Measurements from ENCODE around the gene COL18A1.

COL18A1 gene

GRCh38 chr21:45509566-45510465 is 104.9 kb downstream of the COL18A1 start:
- DNase-seq, result no peak

DNA sequence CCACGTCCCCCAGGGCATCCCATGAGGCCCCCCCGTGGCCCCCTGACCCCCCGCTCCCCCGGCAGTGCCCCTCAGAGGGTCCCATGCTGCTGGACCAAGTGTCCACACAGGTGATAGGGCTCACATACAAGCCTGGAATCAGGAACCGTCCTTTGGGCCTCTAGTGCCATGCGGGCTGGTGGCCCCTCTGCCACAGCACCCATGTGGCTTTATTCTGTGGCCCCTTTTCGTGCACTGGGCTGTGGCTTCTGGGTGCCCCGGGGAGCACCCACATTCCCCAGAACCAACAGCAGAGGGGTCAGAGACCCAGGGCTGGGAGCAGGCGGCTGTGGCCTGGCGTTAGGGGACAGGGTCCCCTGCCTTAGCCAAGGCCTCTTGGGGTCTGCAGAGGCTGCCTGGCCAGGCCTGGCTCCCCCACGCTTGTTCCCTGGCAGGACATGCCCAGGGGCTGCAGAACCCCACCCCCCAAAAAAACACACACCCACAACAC is 105.5 kb downstream of the COL18A1 start:
- no peak for DNase-seq

DNA sequence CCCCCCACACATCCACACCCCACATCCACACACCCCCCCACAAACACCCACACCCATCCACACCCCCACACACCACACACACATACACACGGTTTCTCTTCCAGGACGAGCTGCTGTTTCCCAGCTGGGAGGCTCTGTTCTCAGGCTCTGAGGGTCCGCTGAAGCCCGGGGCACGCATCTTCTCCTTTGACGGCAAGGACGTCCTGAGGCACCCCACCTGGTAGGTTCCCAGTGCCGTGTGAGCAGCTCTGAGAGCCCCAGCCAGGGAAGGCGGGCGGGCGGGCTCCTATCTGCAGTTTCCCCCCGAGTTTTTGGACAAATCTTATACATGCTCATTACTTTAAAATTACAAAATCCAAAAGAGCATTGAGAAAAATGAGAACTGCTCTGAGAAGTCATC is 106.0 kb downstream of the COL18A1 start:
- no peak for DNase-seq

- DNase-seq, result no peak
Measured at GRCh38 chr21:45511661-45512431, 106.9 kb downstream of the COL18A1 start.

DNA sequence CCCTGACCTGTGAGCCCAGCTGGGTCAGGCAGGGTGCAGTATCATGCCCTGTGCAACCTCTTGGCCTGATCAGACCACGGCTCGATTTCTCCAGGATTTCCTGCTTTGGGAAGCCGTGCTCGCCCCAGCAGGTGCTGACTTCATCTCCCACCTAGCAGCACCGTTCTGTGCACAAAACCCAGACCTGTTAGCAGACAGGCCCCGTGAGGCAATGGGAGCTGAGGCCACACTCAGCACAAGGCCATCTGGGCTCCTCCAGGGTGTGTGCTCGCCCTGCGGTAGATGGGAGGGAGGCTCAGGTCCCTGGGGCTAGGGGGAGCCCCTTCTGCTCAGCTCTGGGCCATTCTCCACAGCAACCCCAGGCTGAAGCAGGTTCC is 107.6 kb downstream of the COL18A1 start:
- DNase-seq, result no peak

DNA sequence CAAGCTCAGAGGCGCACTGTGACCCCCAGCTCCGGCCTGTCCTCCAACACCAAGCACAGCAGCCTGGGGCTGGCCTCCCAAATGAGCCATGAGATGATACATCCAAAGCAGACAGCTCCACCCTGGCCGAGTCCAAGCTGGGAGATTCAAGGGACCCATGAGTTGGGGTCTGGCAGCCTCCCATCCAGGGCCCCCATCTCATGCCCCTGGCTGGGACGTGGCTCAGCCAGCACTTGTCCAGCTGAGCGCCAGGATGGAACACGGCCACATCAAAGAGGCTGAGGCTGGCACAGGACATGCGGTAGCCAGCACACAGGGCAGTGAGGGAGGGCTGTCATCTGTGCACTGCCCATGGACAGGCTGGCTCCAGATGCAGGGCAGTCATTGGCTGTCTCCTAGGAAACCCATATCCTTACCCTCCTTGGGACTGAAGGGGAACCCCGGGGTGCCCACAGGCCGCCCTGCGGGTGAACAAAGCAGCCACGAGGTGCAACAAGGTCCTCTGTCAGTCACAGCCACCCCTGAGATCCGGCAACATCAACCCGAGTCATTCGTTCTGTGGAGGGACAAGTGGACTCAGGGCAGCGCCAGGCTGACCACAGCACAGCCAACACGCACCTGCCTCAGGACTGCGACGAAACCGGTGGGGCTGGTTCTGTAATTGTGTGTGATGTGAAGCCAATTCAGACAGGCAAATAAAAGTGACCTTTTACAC is 108.2 kb downstream of the COL18A1 start:
- DNase-seq, result no peak

DNA sequence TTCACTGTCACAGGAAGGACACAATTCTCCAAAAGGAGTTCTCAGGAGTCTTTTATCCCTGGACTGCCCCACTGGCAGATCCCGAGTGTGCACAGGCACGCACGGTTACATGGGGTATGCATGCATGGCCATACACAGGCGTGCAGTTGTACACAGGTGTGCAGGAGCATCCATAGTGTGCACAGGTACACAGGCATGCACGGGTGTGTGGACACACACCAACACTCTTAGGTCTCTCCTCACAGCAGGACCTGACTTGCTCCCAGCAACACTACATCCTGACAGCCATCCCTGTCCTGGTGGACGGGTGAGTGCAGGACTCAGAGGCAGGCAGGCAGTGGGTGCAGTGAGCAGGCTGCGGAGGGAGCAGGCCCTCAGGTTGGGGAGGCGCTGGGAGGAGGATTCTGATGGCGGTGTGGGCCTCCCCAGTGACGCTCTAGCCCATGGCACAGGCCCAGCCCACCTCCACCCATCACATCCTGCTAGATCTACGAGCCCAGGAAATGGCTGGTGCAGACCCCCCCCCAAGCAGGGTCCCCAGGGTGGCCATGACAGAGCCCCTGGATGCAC is 108.9 kb downstream of the COL18A1 start:
- DNase-seq, result no peak

DNA sequence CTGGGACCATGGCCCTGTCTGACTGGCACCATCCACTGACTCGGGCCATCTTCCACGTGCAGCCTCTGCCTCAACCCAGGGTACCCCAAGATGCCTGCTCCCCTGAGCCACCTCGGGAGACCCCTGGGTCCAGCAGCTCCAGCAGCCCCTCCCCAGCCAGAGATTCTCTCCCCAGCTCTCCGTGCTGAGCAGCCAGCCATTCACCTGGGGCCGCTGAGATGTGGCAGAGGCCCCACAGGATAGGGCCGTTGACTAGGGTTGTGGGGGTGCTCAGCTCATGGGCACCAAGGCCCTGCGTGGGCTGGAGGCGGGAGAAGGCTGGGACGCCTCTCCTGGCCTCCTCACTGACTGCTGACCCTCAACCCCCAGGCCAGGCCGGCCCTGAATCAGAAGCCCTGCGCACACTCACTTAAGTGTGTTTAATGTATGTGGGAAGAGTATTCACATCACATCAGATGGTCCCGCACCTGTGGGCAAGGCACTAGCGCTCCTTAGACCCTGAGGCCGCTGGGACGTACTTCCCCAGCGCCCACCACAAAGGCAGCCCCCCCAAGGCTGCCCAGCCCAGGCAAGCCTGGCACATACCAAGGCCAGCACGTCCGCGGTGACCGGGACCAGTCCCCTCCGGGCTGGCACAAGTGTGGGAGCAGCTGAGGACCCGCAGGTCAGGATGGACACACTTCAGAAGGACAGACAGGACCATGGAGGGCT is 109.5 kb downstream of the COL18A1 start:
- no peak for DNase-seq

DNA sequence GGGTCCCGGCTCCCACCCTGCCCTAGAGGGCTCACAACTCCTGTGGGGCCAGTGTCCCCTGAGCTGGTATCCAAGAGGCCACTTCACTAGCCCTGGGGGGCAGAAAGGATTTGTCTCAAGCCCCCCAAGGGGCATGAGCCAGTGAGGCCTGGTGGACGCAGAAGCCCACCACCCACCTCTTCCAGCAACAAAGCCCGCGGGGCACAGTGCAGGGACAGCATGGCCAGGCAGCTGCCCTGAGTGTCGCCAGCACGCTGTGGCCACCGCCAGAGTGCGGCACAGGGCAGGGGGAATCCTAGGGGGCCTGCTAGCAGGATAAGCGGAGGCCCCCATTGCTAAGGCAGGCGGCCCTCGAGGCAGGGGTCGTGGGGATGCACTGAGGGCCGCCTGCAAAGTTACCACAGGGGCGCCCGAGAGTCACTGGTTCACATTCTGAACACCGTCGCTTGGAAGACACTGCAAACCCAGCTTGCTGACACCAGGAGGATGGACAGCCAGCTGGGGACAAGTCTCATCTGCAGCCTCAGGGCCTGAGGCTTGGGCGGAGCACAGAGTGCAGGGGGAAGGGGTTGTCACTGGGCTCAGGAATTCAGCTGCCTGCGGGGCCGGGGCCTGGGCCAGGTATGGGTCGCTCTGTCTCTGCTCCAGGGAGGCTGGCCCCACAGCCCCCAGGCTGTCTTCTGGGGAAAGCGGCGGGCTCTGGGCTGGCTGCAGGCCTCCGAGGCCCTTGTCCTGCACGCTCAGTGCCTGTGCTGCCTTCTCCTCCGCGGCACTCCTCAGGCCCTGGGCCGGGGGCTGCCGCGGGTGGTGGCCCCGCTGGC is 110.5 kb downstream of the COL18A1 start:
- no peak for DNase-seq

- no peak for DNase-seq
Measured at GRCh38 chr21:45516071-45516670, 111.2 kb downstream of the COL18A1 start.

DNA sequence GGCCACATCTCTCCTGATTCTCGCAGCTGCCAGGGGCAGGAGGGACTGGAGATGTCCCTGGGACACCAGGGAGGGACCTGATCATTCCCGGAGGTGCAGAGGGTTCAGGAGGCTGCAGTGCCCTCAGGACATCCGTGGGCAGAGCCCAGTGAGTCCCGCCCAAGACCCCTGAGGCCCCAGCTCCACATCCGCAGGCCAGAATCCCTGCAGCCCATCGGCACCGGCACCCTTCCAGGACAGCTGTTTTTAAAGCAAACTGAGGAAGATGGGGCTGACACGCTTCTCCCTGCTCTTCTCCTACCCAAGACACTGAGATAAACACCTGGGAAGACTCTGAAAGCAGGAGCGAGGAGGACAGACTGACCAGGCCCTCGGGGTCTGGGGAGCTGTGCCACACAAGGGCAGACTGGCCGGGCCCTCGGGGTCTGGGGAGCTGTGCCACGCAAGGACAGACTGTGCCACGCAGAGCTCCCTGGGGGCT is 111.7 kb downstream of the COL18A1 start:
- DNase-seq, result no peak

GRCh38 chr21:45517249-45518065 is 112.5 kb downstream of the COL18A1 start:
- no peak for DNase-seq

DNA sequence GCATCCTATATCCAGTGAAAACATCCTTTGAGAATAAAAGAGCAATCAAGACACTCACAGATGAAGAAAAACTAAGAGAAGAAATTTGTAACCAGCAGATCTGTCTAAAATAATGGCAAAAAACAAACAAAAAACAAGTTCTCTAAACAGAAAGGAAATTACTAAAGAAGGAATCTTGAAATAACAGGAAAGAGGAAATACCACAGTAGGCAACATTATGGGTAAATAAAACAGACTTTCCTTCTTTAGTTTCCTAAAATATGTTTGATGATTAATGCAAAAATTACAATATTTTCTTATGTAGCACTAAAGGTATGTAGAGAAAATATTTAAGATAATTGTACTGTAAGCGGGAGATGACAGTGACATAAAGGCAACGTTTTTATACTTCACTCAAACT is 113.8 kb downstream of the COL18A1 start:
- DNase-seq, result no peak

DNA sequence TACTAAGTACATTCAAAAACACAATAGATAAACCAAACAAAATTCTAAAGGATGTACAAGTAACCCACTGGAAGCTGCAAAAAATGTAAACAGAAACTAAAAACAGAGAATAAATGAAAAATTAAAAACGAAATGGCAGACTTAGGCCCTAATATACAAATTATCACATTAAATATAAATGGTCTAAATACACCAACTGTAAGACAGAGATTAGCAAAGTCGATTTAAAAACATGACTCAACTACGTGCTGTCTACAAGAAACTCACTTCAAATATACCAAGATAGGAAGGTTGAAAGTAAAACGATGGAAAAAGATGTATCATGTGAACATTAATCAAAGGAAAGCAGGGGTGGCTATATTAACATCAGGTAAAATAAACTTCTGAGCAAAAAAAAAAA is 114.2 kb downstream of the COL18A1 start:
- DNase-seq, result no peak

DNA sequence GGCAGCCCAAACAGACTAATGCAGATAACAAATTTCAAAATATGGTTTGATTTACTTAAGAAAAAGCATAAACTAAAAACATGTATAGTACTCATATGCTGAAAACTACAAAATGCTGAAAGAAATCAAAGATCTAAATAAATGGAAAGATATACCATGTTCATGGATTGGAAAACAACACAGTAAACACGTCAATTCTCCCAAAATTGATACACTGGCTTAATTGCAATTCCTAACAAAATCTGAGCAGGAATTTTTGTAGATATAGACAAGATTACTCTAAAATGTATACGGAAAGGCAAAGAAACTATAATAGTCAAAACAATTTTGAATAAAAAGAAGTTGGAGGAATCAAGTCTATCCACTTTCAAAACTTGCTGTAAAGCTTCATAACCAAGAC is 116.3 kb downstream of the COL18A1 start:
- no peak for DNase-seq

- no peak for DNase-seq
Measured at GRCh38 chr21:45522381-45522780, 117.4 kb downstream of the COL18A1 start.

DNA sequence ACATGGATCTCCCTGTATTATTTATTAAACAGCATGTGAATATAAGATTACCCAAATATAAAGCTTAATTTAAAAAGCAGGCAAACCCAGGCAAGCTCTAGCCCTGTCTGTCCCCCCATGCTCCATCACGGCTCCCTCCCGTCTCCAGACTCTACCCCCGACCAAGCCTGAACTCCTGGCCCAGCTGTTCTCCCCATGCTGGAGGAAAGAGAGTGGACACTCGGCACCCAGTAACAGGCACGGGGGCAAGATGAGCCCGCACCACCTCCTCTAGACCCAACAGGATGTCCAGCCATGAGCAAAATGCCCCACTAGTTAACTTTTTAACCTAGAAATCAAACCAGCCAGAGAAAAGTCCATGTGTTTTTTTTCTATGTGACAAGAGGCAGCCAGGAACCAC is 118.0 kb downstream of the COL18A1 start:
- DNase-seq, result no peak

- DNase-seq, result no peak
Measured at GRCh38 chr21:45523411-45524101, 118.6 kb downstream of the COL18A1 start.

DNA sequence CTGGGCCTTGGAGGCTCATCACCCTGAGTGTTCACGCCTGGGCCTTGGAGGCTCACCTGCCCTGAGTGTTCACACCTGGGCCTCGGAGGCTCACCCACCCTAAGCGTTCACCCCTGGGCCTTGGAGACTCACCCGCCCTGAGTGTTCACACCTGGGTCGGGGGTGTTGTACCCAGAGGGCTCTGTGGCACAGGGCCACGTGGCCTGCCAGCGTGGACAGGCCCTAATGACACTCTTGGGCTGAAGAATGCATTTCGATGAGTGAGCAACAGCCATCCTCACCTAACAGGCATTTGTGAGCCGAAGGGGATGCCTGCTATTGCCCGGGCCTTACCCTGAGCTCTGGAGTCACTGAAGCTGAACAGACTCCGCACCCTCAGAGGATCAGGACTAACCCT is 119.8 kb downstream of the COL18A1 start:
- DNase-seq, result no peak
